ENCODE data around the gene CRYL1.

CRYL1 gene

DNA sequence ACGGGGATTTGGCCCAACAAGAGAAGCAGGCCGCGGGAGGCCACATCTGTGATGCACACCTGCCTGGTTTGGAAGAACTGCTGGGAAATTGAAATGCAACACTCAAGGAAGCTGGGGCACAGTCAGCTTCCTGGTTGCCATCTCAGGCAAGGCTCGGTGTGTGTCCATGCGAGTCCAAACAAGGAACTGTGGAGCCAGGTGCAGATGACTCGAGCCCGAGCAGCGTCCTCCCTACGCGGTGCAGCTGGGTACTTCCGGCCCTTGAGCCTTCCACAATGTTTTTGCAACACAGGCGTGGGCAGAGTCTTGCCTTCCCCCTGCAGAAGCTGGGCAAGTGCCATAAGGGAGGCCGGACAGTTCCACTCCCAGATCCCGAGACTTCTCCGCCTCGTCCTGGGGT is 94.6 kb downstream of the CRYL1 start:
- Histone ChIP-seq H3K27me3 (ENCODE audit: insufficient read depth, low read length) (no peaks in the 10 kb centered on the region), H2AFZ (ENCODE audit: low read depth, low read length) (no peak overlapping the region), H3K9me3 (ENCODE audit: low read length) (no peaks in the 10 kb centered on the region), H3K4me1 (ENCODE audit: insufficient read depth, low read length) (no peaks in the 10 kb centered on the region), H3K36me3 (ENCODE audit: insufficient read depth, low read length) (no peaks in the 10 kb centered on the region), H3K4me3 (ENCODE audit: low read length) (no peak overlapping the region)

DNA sequence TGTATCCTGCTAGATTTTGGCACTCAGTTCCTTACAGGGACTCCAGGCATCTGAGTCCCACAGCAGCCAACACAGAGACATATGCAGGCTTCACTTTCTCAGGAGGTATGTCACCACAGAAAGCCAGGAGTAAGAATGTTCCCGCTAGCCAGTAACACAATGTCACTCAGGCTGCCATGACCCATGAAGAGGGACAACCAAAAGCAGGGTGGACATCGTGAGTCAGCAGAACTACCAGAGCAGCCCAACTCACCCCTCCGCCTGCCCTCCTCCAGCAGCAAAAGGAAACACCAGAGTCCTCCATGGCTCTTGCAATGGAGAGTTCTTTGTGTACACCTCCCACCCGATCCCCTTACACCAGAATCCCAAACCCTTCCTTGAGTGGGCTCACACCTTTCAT is 95.4 kb downstream of the CRYL1 start:
- Histone ChIP-seq H3K36me3 (ENCODE audit: insufficient read depth, low read length) (no peaks in the 10 kb centered on the region), H2AFZ (ENCODE audit: low read depth, low read length) (no peak overlapping the region), H3K27me3 (ENCODE audit: insufficient read depth, low read length) (no peaks in the 10 kb centered on the region), H3K9me3 (ENCODE audit: low read length) (no peaks in the 10 kb centered on the region), H3K4me3 (ENCODE audit: low read length) (no peak overlapping the region), H3K4me1 (ENCODE audit: insufficient read depth, low read length) (no peaks in the 10 kb centered on the region)

DNA sequence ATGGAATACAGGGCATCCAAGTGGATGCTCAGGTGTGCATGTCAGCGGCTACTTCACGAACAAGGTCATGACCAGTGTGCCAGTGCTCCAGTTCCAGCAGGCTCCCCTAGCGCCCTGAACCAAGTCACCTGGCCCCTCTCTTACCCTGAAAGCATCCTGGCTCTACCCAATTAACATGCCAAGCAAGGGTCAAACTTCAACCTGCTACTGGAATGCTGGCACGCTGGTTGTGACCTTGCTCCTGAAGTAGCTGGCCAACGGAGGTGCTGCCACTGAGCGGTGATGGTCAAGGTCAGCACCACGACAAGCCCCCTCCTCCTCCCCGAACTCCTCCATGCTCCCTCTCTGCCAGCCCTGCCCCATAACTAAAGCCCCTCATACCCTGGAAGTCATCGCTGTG is 96.0 kb downstream of the CRYL1 start:
- Histone ChIP-seq H2AFZ (ENCODE audit: low read depth, low read length) (no peak overlapping the region), H3K4me1 (ENCODE audit: insufficient read depth, low read length) (no peaks in the 10 kb centered on the region), H3K36me3 (ENCODE audit: insufficient read depth, low read length) (no peaks in the 10 kb centered on the region), H3K9me3 (ENCODE audit: low read length) (no peaks in the 10 kb centered on the region), H3K27me3 (ENCODE audit: insufficient read depth, low read length) (no peaks in the 10 kb centered on the region), H3K4me3 (ENCODE audit: low read length) (no peak overlapping the region)

DNA sequence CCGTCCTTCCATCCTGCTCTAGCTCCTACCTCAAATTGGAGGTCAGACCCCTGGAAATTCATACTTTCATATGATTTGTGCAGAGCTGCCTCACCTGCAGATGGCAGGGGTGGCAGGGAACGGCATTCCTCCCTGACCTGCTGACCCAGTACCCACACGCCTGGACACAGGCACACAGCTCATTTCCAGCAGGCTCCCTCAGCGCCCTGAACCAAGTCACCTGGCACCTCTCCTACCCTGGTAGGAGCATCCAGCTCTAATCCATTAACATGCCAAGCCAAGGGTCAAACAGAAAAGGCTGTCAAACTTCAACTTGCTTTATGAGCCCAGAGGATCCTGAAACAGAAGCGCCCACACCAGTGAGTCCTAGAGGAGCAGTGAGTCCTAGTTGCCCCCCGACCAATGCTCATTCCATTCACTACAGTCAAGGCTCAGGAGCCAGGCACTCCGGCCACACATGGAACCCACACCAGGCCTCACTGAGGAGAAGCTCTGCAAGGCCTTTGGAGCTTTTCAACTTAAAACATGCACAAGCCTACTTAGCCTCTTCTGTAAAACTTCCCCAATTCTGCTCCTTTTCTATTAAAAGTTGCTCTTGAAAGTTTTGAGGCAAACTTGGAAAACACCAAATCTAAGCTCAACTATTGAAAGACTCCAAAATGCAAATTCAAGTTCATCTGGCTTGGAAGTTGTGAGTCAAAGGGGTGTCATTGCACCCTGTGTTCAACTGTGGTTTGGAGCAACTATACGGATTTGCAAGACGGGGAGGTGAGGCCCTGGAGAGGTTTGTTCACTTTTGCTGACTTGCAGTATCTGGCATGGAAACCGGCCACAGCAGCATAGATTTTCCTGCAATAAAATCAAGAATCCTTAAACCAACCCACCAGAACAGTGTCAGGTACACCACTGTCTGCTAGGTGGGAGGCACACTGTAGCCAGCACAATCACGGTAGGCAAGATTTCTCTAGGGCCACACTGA is 96.7 kb downstream of the CRYL1 start:
- Histone ChIP-seq H2AFZ (ENCODE audit: low read depth, low read length) (no peak overlapping the region), H3K4me3 (ENCODE audit: low read length) (no peak overlapping the region), H3K27me3 (ENCODE audit: insufficient read depth, low read length) (no peaks in the 10 kb centered on the region), H3K9me3 (ENCODE audit: low read length) (no peaks in the 10 kb centered on the region), H3K36me3 (ENCODE audit: insufficient read depth, low read length) (no peaks in the 10 kb centered on the region), H3K4me1 (ENCODE audit: insufficient read depth, low read length) (no peaks in the 10 kb centered on the region)

DNA sequence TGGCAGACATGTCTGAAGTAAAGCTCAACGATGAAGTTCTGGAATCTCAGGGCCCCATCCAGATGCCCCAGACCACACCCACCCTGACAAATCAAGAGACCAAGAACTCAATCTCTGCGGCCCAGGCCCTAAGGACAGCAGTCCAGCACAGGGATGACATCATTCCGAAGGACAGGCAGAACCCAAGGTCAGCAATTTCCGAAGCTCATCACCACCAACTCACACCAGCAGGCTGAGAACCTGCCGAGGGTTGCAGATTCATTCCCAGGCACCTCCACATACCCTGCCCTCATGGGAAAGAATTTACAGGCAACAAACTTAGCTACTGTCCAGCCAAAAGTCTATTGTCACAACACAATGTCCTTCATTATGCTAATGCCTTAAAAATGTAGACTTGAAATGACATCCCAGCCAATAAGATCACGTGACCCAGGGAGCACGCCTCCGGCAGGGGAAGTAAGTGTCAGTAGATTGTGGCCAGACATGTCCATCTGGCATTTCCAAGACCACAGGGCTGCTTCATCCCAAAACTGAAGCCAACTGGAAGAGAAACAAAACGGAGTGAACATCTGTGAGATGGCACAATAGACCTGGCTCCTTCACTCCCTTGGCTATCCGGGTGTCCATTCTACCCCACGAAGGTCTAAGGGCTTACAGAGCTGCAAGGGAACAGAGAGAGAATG is 98.8 kb downstream of the CRYL1 start:
- Histone ChIP-seq H3K4me1 (ENCODE audit: insufficient read depth, low read length) (no peaks in the 10 kb centered on the region), H3K4me3 (ENCODE audit: low read length) (no peak overlapping the region), H3K27me3 (ENCODE audit: insufficient read depth, low read length) (no peaks in the 10 kb centered on the region), H3K36me3 (ENCODE audit: insufficient read depth, low read length) (no peaks in the 10 kb centered on the region), H2AFZ (ENCODE audit: low read depth, low read length) (no peak overlapping the region), H3K9me3 (ENCODE audit: low read length) (no peaks in the 10 kb centered on the region)

DNA sequence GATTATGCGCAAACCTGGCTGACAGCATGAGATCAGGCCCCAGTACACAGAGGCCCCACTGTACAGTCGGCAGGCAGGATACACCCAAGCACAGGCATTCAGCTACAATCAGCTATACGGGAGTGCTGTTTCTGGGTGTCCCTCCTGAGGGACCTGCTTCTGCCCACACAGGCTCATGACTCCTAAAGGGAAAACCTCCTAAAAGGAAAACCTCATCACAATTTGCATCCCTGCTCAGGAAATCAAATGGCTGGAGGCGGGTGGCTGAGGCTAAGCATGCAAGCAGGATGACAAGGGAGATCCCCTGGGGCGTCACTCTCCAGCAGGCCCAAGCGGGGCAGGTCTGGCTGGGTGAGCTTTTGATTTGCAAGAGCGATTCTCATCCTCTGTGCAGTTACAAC is 99.8 kb downstream of the CRYL1 start:
- Histone ChIP-seq H3K9me3 (ENCODE audit: low read length) (no peaks in the 10 kb centered on the region), H3K4me3 (ENCODE audit: low read length) (no peak overlapping the region), H3K27me3 (ENCODE audit: insufficient read depth, low read length) (no peaks in the 10 kb centered on the region), H2AFZ (ENCODE audit: low read depth, low read length) (no peak overlapping the region), H3K36me3 (ENCODE audit: insufficient read depth, low read length) (no peaks in the 10 kb centered on the region), H3K4me1 (ENCODE audit: insufficient read depth, low read length) (no peaks in the 10 kb centered on the region)

DNA sequence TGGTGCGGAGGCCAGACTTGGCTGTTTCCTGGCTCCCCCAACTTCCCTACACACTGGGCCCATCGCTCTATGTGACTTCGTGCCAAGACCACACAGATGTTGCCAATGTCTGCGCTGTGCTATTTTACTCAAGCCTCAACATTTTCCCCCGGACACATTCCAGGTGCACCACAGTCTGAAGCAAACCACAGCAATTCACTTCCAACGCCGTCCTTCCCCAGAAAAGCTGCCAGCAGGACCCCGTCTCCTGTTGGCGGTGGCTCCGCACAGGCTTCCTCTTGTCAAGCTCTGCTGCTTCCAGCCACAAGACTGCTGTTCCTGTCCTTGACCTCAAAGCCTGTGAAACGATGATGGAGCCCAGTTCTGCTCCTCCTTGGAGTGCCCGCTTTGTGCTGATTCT is 100.7 kb downstream of the CRYL1 start:
- no peaks in the 10 kb centered on the region for H3K27me3 ChIP-seq (ENCODE audit: insufficient read depth, low read length)
- no peak overlapping the region for H3K4me3 ChIP-seq (ENCODE audit: low read length)
- no peaks in the 10 kb centered on the region for H3K9me3 ChIP-seq (ENCODE audit: low read length)
- H3K4me1 ChIP-seq (ENCODE audit: insufficient read depth, low read length) = no peaks in the 10 kb centered on the region
- H3K36me3 ChIP-seq (ENCODE audit: insufficient read depth, low read length) = no peaks in the 10 kb centered on the region
- no peak overlapping the region for H2AFZ ChIP-seq (ENCODE audit: low read depth, low read length)

DNA sequence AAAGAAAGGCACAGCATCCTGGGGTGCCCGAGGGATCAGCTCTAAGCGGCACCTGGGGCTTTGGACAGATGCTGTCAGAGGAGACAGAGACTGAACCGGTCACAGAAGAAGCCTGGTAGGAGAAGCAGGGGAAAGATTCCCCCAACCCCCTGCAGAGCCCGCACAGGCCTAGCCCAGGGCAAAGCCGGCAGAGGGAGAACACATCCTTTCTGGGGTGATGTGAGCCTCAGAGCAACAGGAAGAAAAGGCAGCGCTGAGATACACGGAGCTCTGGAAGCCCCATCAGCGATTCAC is 101.2 kb downstream of the CRYL1 start:
- no peaks in the 10 kb centered on the region for H3K9me3 ChIP-seq (ENCODE audit: low read length)
- H3K4me1 ChIP-seq (ENCODE audit: insufficient read depth, low read length) = no peaks in the 10 kb centered on the region
- no peaks in the 10 kb centered on the region for H3K27me3 ChIP-seq (ENCODE audit: insufficient read depth, low read length)
- no peak overlapping the region for H3K4me3 ChIP-seq (ENCODE audit: low read length)
- H3K36me3 ChIP-seq (ENCODE audit: insufficient read depth, low read length) = no peaks in the 10 kb centered on the region
- no peak overlapping the region for H2AFZ ChIP-seq (ENCODE audit: low read depth, low read length)

DNA sequence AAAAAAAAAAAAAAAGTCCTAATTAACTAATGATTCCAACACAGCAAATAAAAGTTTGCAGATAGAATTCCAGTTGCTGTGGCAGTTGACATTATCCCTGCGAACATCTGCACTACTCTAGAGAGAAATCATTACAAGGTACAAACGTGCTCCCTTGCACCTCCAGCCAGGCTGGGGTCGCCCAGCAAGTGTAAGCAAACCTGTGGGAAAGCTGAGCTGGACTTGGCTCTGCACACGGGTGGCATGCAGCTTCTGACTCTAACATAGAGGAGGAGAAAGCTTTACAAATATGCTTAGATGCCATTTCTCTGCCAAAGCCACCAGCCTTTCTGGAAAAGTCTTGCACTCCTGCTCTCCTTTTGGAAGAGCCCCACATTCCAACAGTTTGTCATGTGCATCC is 103.3 kb downstream of the CRYL1 start:
- no peaks in the 10 kb centered on the region for H3K9me3 ChIP-seq (ENCODE audit: low read length)
- H3K36me3 ChIP-seq (ENCODE audit: insufficient read depth, low read length) = no peaks in the 10 kb centered on the region
- H3K4me3 ChIP-seq (ENCODE audit: low read length) = no peak overlapping the region
- no peaks in the 10 kb centered on the region for H3K4me1 ChIP-seq (ENCODE audit: insufficient read depth, low read length)
- H3K27me3 ChIP-seq (ENCODE audit: insufficient read depth, low read length) = no peaks in the 10 kb centered on the region
- no peak overlapping the region for H2AFZ ChIP-seq (ENCODE audit: low read depth, low read length)

DNA sequence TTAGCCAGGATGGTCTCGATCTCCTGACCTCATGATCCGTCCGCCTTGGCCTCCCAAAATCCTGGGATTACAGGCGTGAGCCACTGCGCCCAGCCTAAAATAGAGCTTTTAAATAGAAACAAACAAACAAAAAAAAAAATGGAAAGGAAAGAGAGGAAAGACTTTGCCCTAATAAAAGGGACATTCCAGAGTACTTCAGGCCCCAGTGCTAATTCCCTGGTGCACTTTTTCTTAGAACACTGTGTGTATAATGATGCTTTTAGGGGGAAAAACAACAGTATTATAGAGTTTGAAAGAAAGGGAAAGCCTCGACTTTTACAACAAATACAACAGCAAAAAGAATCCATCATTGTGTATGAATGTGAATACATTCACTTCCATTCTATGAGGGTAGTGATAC is 104.7 kb downstream of the CRYL1 start:
- Histone ChIP-seq H3K4me3 (ENCODE audit: low read length) (no peak overlapping the region), H2AFZ (ENCODE audit: low read depth, low read length) (no peak overlapping the region), H3K27me3 (ENCODE audit: insufficient read depth, low read length) (no peaks in the 10 kb centered on the region), H3K36me3 (ENCODE audit: insufficient read depth, low read length) (no peaks in the 10 kb centered on the region), H3K4me1 (ENCODE audit: insufficient read depth, low read length) (no peaks in the 10 kb centered on the region), H3K9me3 (ENCODE audit: low read length) (no peaks in the 10 kb centered on the region)

DNA sequence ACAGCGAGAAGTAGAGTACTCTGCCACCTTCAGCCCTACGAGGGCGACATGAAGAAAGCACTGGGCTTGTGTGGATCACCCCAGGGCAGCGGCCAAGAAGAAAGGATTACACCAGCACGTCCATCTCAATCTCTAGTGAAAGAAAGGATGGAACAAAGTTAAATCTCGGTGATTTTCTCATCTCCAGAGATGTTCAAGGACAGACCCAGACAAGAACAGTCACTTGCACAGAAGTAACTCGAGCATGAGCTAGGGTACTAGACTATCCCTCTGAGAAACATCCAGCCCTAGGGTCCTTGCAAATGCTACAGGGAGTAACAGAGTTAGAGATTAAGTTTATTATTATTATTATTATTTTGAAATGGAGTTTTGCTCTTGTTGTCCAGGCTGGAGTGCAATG is 106.7 kb downstream of the CRYL1 start:
- Histone ChIP-seq H3K27me3 (ENCODE audit: insufficient read depth, low read length) (no peaks in the 10 kb centered on the region), H3K4me1 (ENCODE audit: insufficient read depth, low read length) (no peaks in the 10 kb centered on the region), H3K36me3 (ENCODE audit: insufficient read depth, low read length) (no peaks in the 10 kb centered on the region), H3K4me3 (ENCODE audit: low read length) (no peak overlapping the region), H2AFZ (ENCODE audit: low read depth, low read length) (no peak overlapping the region), H3K9me3 (ENCODE audit: low read length) (no peaks in the 10 kb centered on the region)

DNA sequence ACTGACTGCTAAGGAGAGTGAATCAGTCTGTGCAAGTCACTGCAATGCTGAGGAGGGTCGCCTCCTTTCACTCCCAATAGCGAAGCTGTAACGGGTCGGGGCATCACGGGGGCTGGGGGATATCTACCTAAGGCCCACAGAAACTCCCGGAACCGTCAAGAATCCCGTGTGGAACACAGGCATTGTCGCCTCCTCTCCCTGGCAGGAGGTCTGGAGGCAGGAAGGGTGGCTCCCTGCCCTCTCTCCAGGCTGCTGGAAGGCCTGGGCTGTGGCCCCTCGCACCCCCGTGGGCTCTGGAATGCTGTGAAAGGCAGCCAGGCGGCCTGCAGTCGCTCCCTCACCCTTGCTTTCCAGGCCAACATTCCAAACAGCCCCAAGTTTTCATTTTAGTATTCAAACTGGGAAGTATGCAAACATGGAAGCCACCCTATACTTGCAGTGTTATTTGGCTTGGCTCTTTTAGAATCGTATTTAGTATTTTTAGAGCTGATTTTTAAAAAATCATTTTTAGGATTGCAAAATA is 109.4 kb downstream of the CRYL1 start:
- H3K4me1 ChIP-seq (ENCODE audit: insufficient read depth, low read length) = no peaks in the 10 kb centered on the region
- H3K4me3 ChIP-seq (ENCODE audit: low read length) = no peak overlapping the region
- H3K9me3 ChIP-seq (ENCODE audit: low read length) = no peaks in the 10 kb centered on the region
- H3K27me3 ChIP-seq (ENCODE audit: insufficient read depth, low read length) = no peaks in the 10 kb centered on the region
- no peaks in the 10 kb centered on the region for H3K36me3 ChIP-seq (ENCODE audit: insufficient read depth, low read length)
- H2AFZ ChIP-seq (ENCODE audit: low read depth, low read length) = no peak overlapping the region

DNA sequence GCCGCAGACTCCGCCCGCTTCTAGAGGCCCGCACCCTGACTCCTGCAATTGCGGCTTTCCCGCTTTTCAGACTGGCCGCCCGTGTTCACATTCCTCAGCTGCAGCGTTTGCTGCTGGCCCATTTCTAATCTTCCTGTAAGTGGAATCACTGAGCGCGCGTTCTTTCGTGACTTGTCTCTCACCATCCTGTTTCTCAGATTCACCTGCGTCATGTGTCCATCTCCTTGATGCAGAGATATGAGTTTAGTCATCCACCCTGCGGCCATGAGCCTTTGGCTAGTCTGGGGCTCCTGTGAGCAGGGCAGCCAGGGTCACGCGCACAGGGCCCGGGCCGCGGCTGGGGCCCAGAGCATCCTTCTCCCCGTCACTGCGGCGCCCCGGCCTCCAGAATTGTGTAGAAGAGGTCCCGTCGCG is 110.0 kb downstream of the CRYL1 start:
- Histone ChIP-seq H3K27me3 (ENCODE audit: insufficient read depth, low read length) (no peaks in the 10 kb centered on the region), H2AFZ (ENCODE audit: low read depth, low read length) (no peak overlapping the region), H3K9me3 (ENCODE audit: low read length) (no peaks in the 10 kb centered on the region), H3K36me3 (ENCODE audit: insufficient read depth, low read length) (no peaks in the 10 kb centered on the region), H3K4me3 (ENCODE audit: low read length) (no peak overlapping the region), H3K4me1 (ENCODE audit: insufficient read depth, low read length) (no peaks in the 10 kb centered on the region)

All from neuron (in vitro differentiated cells).